HUDEP-2 (cell line): Measurements from ENCODE around the gene AMH.

Source experiments
- DNase-seq, 76 experiments: peaks; one replicate each; lab custom pipeline; 2025; ENCODE audit not compliant: unreplicated experiment in 76 of 76; lab: John Stamatoyannopoulos, UW

Gene AMH

DNA sequence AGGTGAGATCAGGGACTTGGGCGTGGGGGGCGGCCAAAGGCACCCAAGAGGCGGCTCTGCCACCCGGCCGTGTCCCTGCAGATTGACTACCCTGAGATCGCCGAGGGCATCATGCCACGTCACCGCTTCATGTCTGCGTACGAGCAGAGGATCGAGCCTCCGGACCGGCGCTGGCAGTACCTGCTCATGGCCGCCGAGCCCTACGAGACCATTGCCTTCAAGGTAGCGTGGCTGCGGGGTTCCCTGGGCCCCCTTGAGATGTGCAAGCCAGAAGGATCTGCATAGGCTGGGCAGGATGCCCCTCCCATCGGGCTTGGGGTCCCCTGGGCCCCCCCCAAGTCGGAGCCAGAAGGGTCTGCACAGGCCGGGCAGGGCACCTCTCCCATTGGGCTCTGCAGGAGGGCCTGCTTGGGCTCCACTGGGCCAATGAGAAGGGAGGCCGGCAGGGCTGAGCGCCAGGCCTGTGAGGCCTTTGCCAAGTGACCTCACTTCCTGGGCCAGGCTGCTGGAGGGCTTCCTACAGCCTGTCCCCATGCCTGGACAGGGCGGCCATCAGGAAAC, 2.2 kb upstream of the AMH start:
- peak in 26 of 76 experiments; percentile 9 to 77 (median 34) for DNase-seq

GRCh38 chr19:2247433-2248101, 1.6 kb upstream of the AMH start:
- DNase-seq = no peak

DNA sequence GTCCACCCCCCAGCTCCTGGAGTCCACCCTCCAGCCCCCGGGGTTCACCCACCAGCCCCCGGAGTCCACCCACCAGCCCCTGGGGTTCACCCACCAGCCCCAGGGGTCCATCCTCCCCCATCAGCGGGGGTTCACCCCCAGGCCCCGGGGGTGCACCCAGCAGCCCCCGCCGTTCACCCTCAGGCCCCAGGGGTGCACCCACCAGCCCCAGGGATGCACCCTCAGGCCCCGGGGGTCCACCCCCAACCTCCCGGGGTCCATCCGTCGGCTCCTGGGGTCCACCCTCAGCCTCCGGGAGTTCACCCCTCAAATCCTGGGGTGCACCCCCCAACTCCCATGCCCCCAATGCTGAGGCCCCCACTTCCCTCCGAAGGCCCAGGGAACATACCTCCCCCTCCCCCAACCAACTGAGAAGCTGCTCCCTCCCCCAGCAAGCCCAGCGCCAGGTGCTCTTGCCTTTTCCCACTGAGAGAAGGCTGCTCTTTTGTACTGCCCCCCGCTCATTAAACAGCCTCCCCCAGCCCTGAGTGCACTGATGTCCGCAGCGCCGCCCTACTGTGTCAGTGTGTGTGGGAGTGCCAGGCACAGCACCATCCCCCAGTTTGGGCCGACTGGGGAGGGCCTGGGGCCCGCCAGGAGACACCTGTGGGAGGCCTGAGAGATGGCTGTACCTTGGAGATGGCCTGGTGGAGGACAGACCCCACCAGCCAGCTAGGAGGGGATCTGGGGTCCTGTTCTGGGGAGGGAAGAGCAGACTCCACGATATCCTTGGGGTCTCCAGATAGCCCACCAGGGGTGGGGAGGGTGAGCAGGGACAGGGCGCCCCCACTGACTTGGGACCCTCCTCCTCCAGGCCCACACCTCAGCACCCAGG, 750 bp upstream of the AMH start:
- no peak for DNase-seq

DNA sequence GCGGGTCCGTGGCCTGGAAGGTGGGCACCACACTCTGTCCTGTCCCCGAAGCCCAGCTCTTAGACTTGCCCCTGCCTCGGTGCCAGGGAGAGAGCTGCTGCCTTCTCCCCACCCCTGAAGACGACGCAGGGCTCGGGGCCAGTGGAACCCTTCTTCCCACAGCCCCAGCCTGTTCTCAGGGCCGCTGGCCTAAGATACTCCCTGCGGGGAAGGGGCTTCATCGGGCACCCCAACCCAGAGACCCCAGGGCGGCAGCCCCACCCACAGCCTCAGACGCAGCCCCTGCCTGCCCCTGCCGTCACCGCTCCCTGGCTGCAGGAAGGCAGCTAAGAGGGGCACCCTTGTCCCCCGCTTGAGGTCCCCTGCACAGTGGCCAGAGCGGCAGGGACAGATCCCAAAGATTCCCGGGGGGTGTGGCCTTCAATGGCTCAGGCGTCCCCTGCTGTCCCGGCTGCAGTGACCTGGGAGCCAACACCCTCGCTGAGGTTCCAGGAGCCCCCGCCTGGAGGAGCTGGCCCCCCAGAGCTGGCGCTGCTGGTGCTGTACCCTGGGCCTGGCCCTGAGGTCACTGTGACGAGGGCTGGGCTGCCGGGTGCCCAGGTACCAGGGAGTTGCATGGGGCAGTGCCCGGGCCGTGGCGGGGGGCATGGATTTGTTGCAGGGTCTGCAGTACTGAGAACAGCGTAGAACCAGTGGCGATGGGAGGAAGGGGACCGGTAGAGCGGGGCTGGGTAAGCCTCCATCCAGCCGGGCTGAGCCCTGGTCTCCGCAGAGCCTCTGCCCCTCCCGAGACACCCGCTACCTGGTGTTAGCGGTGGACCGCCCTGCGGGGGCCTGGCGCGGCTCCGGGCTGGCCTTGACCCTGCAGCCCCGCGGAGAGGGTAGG, 1.0 kb downstream of the AMH start:
- DNase-seq = peak in 1 of 76 experiments; percentile 26

DNA sequence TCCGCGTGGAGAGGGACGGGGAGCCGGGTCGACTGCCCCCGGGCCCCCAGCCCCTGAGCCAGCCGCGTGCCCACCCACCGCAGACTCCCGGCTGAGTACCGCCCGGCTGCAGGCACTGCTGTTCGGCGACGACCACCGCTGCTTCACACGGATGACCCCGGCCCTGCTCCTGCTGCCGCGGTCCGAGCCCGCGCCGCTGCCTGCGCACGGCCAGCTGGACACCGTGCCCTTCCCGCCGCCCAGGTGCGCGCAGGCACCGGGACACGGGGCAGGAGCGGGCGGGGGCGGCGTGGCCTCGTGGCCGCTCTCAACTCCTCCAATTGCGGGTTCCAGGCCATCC, 1.6 kb downstream of the AMH start:
- no peak for DNase-seq

GRCh38 chr19:2251106-2252054, 2.3 kb downstream of the AMH start:
- DNase-seq = peak in 11 of 76 experiments; percentile 19 to 43 (median 32)

GRCh38 chr19:2252055-2252796, 3.1 kb downstream of the AMH start:
- DNase-seq = no peak

DNA sequence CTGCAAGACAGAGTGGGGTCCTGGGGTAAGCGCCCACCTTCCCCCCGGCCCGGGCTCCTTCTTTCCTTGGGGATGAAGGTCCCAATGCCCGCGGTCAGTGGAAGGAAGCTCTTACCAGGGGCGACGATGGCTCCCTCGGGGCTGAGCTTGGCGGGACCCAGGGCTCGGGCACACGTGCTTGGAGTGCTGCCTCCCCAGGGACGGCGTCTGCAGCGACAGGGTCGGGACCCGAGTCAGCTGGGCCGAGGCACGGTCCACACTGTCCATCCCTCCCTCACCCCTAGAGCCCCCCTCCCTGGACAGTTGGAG, 3.6 kb downstream of the AMH start:
- no peak for DNase-seq

DNA sequence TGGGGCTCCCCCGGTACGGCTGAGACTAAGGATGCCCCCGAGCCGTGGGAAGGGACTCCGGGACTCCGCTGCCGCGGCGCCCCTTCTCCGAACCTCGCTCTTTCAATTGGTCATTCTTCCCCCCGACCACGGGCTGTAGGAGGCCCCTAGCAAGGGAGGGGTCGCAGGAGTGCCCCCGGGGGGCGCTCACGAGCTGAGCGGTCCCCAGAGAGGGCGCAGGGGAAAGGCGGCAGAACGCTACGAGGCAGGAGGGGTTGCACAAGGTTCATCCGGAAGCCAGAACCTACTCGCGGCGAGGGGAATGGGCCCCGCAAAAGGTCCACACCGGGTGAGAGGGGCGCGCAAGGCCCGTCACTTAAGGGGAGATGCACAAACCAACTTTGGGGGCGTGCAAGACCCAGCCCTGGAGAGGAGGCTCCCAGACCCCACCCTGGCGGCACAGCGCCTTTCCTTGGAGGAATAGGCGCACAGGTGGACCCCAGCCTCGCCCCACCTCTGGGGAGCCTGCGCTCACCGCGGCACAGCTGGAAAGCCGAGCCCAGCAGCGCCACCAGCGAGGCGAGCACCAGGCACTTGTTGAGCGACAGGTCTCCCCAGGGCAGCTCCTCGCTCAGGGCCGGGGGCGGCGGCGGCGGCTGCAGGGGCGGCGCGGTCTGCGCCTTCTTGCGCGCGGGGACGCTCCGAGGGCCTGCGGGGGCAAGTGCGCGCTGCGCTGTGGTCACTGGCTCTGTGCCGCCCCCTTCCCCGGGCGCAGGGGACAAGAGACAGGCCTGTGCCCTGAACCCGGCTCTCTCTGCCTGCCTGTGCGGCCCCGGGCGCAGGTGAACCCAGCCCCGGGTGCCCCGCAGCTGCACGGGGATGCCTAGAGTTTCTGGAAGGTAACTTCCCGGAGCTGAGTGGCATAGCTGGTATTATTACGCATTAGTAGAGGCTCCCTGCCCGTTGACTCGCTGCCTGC, 4.3 kb downstream of the AMH start:
- DNase-seq = peak in 1 of 76 experiments; percentile 14

GRCh38 chr19:2254064-2254872, 5.1 kb downstream of the AMH start:
- no peak for DNase-seq

DNA sequence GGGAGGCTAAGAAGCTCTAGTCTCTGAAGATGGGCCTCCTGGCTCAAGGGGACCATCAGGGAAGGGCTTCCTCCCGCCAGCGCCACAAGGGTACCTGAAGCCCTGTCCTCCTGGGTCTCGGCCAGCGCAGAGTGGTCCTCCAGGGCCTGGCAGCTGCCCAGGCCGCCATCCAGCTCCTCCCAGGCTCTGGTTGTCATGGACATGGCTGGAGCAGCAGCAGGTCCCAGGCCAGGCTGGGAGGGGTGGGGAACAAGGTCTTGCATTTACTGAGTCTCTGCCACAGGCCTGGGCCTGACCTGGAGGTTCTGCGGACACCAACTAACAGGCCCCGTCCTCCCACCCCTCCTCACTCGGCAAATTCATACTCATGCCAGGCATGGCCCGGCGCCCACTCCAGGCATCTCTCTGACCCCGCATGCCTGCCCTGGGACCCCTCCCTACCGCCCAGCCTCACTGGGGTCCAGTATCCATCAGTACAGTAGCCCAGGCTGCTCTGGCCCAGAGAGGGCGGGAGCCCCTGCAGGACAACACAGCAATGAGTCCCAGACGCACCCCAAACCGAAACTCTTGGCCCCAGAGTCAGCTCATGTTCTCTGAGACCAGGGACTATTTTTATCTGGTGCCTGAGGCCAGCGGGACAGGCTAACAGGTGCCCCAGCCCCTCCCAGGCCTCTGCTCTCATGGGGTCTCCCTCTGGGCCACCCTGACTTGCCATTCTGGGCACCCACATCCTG, 6.2 kb downstream of the AMH start:
- no peak for DNase-seq

GRCh38 chr19:2255982-2256685, 7.0 kb downstream of the AMH start, which contains the start of gene JSRP1:
Gene JSRP1 (minus strand): TSS chr19:2256417. CDS start chr19:2255314, 1,103 bp downstream.
- no peak for DNase-seq

DNA sequence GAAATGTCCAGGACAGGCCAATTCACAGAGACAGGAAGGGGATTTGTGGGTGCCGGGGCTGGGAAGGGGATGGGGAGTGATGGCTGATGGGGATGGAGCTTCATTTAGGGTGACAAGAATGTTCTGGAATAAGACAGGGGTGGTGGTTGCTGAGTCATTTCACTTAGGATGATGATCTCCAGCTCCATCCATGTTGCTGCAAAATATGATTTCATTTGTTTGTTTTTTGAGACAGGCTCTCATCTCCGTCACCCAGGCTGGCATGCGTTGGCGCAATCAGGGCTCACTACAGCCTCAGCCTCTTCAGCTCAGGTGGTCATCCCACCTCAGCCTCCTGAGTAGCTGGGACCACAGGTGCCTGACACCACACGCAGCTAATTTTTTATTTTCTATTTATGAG, 10.2 kb downstream of the AMH start:
- no peak for DNase-seq

- no peak for DNase-seq
Measured at GRCh38 chr19:2260341-2260805, 11.2 kb downstream of the AMH start.

GRCh38 chr19:2261438-2262172, 12.5 kb downstream of the AMH start:
- peak in 49 of 76 experiments; percentile 16 to 68 (median 49) for DNase-seq
